Lower lobe of right lung (tissue), 2 donors: Measurements from ENCODE around the gene CCDC127. TPM values are rescaled to one million over a fixed set of nuclear protein-coding genes. Genes with fewer than 3 reads are reported as not detected.

Source experiments
- ATAC-seq, 2 donors: fragments of 200-7000 bp; cut with Tn5 transposase; one replicate each; pipeline ENCODE4 v1.9.1; 2020 to 2022; ENCODE audit warnings: mild to moderate bottlenecking in 2 of 2, moderate library complexity in 2 of 2
- DNase-seq: peaks from one replicate; pipeline ENCODE4 v3.0.0-alpha.2; 2020
- H3K27ac ChIP-seq: fragments of 200-600 bp; one replicate; pipeline ENCODE4 v1.8.0; 2022
- H3K27me3 ChIP-seq: fragments of 200-600 bp; one replicate; pipeline ENCODE4 v1.8.0; 2022; ENCODE audit warnings: low read depth
- H3K36me3 ChIP-seq: fragments of 200-600 bp; one replicate; pipeline ENCODE4 v1.8.0; 2022; ENCODE audit warnings: mild to moderate bottlenecking
- H3K4me1 ChIP-seq: fragments of 200-600 bp; one replicate; pipeline ENCODE4 v1.8.0; 2022
- H3K4me3 ChIP-seq: fragments of 200-600 bp; one replicate; pipeline ENCODE4 v1.8.0; 2022; ENCODE audit warnings: mild to moderate bottlenecking
- H3K9me3 ChIP-seq: fragments of 200-600 bp; one replicate; pipeline ENCODE4 v1.8.0; 2022
- intact Hi-C: fragments of 100-400 bp; cut with DNase I; formaldehyde crosslinking; loops from one replicate; pipeline ENCODE4 v1.11.0; 2022
- total RNA-seq: library from RNA; stranded (reverse); fragmentation: NEBNext Ultra II Directional; extraction: Animal tissue kit (Norgen Biotek cat#: 25700); gene quantifications from one replicate; pipeline ENCODE4 v1.2.1, GENCODE V29; 2021
- TF ChIP-seq, protein P1 (sequence below): fragments of 200-600 bp; IDR thresholded peaks from one replicate; pipeline ENCODE4 v1.8.0; 2022; ENCODE audit warnings: antibody characterized with exemption, mild to moderate bottlenecking
- donor health status: DM: no; HTN: yes; CAD: no; lungs with severe emphysema.

The CCDC127 gene
- total RNA-seq, 1 donor from 2014 or later: 4.9 TPM

DNA sequence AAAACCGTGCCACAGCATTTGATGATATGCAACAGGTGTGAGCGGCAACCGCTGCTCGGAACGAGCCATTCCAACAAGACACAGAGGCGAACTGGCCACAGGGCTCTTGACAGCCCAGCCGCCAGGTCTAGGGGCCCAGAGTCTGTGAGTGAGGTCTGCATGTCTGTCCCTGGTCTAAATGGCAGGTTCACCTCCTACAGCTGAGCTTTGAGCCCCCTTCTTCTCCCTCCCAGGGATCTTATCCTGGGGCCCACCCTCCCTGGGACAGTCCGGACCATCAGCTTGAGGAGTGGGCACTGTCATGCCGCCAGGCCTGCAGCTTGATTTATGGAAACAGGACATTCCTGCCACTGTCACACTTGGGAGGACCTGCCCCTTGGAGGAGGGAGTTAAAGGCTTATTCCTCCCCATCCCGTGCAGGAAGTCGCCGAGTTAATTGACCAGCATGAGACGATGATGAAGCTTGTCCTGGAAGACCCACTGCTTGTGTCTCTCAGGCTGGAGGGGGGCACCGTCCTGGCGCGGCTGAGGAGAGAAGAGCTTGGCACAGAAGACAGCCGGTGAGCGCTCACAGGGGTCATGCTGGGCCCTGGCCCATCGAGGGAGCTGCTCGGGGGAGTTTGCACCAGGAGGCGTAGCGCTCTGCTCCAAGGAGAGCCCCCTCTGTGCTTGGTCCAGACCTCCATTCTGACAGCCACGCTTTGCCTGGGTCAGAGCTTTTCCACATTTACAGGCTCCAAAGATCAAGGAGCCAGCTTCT is 62.1 kb downstream of the CCDC127 start:
- Histone ChIP-seq H3K9me3 (no peaks in the 10 kb centered on the region), H3K4me3 (no peak overlapping the region), H3K36me3 (no peaks in the 10 kb centered on the region), H3K27me3 (no peaks in the 10 kb centered on the region), H3K4me1 (no peaks in the 10 kb centered on the region), H3K27ac (no peak overlapping the region)
- TF ChIP-seq, protein P1, sequence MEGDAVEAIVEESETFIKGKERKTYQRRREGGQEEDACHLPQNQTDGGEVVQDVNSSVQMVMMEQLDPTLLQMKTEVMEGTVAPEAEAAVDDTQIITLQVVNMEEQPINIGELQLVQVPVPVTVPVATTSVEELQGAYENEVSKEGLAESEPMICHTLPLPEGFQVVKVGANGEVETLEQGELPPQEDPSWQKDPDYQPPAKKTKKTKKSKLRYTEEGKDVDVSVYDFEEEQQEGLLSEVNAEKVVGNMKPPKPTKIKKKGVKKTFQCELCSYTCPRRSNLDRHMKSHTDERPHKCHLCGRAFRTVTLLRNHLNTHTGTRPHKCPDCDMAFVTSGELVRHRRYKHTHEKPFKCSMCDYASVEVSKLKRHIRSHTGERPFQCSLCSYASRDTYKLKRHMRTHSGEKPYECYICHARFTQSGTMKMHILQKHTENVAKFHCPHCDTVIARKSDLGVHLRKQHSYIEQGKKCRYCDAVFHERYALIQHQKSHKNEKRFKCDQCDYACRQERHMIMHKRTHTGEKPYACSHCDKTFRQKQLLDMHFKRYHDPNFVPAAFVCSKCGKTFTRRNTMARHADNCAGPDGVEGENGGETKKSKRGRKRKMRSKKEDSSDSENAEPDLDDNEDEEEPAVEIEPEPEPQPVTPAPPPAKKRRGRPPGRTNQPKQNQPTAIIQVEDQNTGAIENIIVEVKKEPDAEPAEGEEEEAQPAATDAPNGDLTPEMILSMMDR: no peak
- no peak for DNase-seq
- no peak for ATAC-seq
- intact Hi-C loops: no loop called here

DNA sequence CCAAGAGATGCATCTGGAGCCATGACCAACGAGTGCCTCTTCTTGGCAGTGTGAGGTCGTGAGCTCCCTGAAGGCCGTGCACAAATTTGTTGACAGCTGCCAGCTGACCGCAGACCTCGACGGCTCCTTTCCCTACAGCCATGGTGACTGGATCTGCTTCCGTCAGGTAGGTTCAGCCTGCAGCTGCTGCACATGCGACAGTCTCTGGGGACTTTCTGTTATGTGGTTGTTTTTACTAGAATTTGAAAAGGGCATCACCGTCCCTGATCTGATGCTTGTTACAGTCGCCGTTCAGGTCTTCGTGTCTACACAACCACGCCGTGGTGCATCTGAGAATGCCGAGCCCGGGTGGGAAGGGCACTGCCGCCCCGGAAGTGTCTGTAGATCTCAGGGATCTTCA is 63.1 kb downstream of the CCDC127 start:
- ATAC-seq: no peak
- TF ChIP-seq, protein P1: no peak
- intact Hi-C loops: no loop called here
- Histone ChIP-seq H3K36me3 (no peaks in the 10 kb centered on the region), H3K27me3 (no peaks in the 10 kb centered on the region), H3K4me3 (no peak overlapping the region), H3K4me1 (no peaks in the 10 kb centered on the region), H3K9me3 (no peaks in the 10 kb centered on the region), H3K27ac (no peak overlapping the region)
- no peak for DNase-seq

DNA sequence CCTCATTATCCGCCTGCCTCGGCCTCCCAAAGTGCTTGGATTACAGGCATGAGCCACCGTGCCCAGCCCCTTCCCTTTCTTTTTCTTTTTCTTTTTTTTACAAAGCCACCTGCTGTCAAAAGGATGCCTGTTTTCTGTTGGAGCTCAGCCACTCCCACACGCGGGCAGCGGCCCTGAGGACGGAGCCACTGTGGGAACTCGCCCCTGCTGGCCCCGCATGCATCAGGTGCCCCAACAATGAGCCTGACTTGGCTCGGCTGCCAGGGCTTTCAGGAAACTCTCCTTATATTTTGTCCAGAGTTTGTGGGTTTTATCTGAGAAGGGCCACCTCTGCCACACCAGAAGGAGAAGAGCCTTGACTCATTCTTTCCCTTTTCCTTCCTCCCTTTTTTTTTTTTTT is 63.7 kb downstream of the CCDC127 start:
- H3K36me3 ChIP-seq: no peaks in the 10 kb centered on the region
- ATAC-seq: no peak
- no peak overlapping the region for H3K27ac ChIP-seq
- intact Hi-C loops: no loop called here
- no peak overlapping the region for H3K4me3 ChIP-seq
- H3K4me1 ChIP-seq: no peaks in the 10 kb centered on the region
- no peaks in the 10 kb centered on the region for H3K9me3 ChIP-seq
- H3K27me3 ChIP-seq: no peaks in the 10 kb centered on the region
- TF ChIP-seq, protein P1: no peak
- no peak for DNase-seq

DNA sequence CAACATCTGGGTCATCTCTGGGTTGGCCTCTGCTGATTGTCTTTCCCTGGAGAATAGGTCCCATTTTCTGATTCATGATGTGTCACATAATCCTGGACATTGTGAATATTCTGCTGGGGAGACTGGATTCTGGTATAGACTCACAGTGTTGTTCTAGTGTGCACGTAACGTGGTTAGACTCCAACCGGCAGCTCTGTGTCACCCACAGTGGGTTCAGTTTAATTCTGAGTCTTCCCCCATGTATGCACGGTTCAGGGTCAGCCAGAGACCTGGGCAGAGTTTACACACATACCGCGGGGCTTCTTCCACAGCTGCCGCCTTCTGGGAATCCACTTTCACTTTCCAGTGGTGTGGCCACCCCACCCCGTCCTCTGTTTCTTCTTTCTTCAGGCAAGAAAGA is 64.7 kb downstream of the CCDC127 start:
- Histone ChIP-seq H3K27me3 (no peaks in the 10 kb centered on the region), H3K36me3 (no peaks in the 10 kb centered on the region), H3K9me3 (no peaks in the 10 kb centered on the region), H3K27ac (no peak overlapping the region), H3K4me1 (no peaks in the 10 kb centered on the region), H3K4me3 (no peak overlapping the region)
- intact Hi-C loops: no loop called here
- DNase-seq: no peak
- TF ChIP-seq, protein P1: no peak
- ATAC-seq: no peak

DNA sequence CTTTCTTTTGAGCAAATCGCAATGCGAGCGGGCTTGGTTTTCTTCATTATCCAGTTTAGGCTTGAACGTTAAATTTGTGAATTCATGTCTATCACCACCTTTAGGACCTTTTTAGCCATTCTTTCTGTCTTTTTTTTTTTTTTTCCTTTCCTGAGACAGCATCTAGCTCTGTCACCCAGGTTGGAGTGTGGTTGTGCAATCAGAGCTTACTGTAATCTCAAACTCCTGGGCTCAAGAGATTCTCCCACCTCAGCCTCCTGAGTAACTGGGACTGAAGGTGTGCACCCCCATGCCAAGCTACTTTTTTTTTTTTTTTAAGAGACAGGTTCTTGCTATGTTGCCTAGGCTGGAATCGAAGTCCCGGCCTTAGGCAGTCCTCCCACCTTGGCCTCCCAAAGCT is 65.9 kb downstream of the CCDC127 start:
- Histone ChIP-seq H3K4me3 (no peak overlapping the region), H3K27me3 (no peaks in the 10 kb centered on the region), H3K4me1 (no peaks in the 10 kb centered on the region), H3K27ac (no peak overlapping the region), H3K36me3 (no peaks in the 10 kb centered on the region), H3K9me3 (peaks cover 11% of the 10 kb centered on the region)
- TF ChIP-seq, protein P1: no peak
- ATAC-seq: no peak
- intact Hi-C loops: no loop called here
- no peak for DNase-seq
